GM12872 (cell line): Measurements from ENCODE around the gene PADI3.

Experiments used
- CTCF ChIP-seq: IDR thresholded peaks from 3 replicates; pipeline ENCODE4 v1.5.1; 2011; ENCODE audit warnings: low read depth, mild to moderate bottlenecking, low read length, moderate library complexity; ENCODE audit not compliant: insufficient read depth

PADI3 gene

GRCh38 chr1:17216078-17216477 lies 32.8 kb upstream of the PADI3 start:
- TF ChIP-seq CTCF: no peak

- TF ChIP-seq CTCF: no peak
Measured at GRCh38 chr1:17217607-17218006, 31.3 kb upstream of the PADI3 start.

GRCh38 chr1:17218939-17219338 lies 30.0 kb upstream of the PADI3 start:
- no peak for TF ChIP-seq CTCF

- no peak for TF ChIP-seq CTCF
Measured at GRCh38 chr1:17220287-17220686, 28.6 kb upstream of the PADI3 start.

- TF ChIP-seq CTCF: no peak
Measured at GRCh38 chr1:17222557-17222956, 26.3 kb upstream of the PADI3 start.

GRCh38 chr1:17224434-17224833 lies 24.5 kb upstream of the PADI3 start:
- no peak for TF ChIP-seq CTCF

- TF ChIP-seq CTCF: no peak
Measured at GRCh38 chr1:17225140-17225539, 23.8 kb upstream of the PADI3 start.
